Prostate gland (tissue), 2 donors: ENCODE measurements around the gene IFIT1B.

Source experiments
- POLR2A ChIP-seq: fragments of 450-650 bp; IDR thresholded peaks from one replicate; pipeline ENCODE4 v1.6.1; 2016; ENCODE audit warnings: antibody characterized with exemption, mild to moderate bottlenecking
- POLR2AphosphoS5 ChIP-seq: sonication (generic); formaldehyde crosslinking; IDR thresholded peaks from one replicate; pipeline ENCODE4 v1.6.1; 2017; ENCODE audit warnings: antibody characterized with exemption
- TF ChIP-seq, protein P1 (sequence below), 4 experiments: fragments of 200-600 bp in 2 of 4; fragments of 450-650 bp in 2 of 4; sonication (generic) in 2 of 4; IDR thresholded peaks; 1 replicate in 3 of 4; 2 replicates in 1 of 4; pipeline ENCODE4 v1.5.1; 2016 to 2019; ENCODE audit warnings: antibody characterized with exemption in 4 of 4, mild to moderate bottlenecking in 2 of 4, moderate library complexity in 2 of 4

- TF ChIP-seq, protein P1, sequence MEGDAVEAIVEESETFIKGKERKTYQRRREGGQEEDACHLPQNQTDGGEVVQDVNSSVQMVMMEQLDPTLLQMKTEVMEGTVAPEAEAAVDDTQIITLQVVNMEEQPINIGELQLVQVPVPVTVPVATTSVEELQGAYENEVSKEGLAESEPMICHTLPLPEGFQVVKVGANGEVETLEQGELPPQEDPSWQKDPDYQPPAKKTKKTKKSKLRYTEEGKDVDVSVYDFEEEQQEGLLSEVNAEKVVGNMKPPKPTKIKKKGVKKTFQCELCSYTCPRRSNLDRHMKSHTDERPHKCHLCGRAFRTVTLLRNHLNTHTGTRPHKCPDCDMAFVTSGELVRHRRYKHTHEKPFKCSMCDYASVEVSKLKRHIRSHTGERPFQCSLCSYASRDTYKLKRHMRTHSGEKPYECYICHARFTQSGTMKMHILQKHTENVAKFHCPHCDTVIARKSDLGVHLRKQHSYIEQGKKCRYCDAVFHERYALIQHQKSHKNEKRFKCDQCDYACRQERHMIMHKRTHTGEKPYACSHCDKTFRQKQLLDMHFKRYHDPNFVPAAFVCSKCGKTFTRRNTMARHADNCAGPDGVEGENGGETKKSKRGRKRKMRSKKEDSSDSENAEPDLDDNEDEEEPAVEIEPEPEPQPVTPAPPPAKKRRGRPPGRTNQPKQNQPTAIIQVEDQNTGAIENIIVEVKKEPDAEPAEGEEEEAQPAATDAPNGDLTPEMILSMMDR (IDR thresholded peaks at IDR 0.05), result no peak
- TF ChIP-seq POLR2A (no peak), POLR2AphosphoS5 (no peak)
These were observed 14.9 kb upstream of the IFIT1B start for GRCh38 chr10:89362929-89363328.
